Transverse colon (tissue), 3 donors: ENCODE measurements around the gene RALGAPA2.

ENCODE experiments used
- CTCF ChIP-seq, 5 experiments: fragments of 200-600 bp in 3 of 5; fragments of 450-650 bp in 2 of 5; sonication (generic) in 3 of 5; IDR thresholded peaks; 1 replicate in 2 of 5; 2 replicates in 3 of 5; pipeline ENCODE4 v1.5.1; 2016 to 2017; ENCODE audit warnings: antibody characterized with exemption in 5 of 5, inconsistent platforms in 3 of 5, mild to moderate bottlenecking in 2 of 5, moderate library complexity in 1 of 5
- POLR2A ChIP-seq: fragments of 450-650 bp; IDR thresholded peaks from one replicate; pipeline ENCODE4 v1.6.1; 2016; ENCODE audit warnings: antibody characterized with exemption, mild to moderate bottlenecking, moderate library complexity

DNA sequence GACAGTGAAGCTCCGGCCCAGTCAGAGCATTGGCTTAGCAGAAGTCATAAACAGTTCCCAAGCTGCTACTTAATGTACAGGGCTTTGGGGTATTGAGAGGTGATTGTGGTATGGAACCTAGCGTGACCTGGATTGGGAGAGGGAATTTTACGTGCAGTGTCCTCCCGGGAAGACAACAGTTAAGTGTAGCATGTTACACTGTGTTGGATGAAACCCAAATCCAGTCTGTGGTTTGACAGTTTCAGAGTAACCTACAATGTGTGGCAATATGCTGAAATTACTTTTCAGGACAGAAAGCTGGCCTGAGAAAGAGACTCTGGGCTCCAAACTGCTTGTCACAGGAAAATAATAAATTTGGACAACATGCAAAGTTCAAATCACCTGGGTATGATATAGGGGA, 28.1 kb upstream of the RALGAPA2 start:
- no peak for TF ChIP-seq CTCF (IDR thresholded peaks at IDR 0.05)
- TF ChIP-seq POLR2A: no peak
